ENCODE results near the gene ATG4A. TPM values are rescaled to one million over a fixed set of nuclear protein-coding genes. Genes with fewer than 3 reads are reported as not detected.

ATG4A gene
- total RNA-seq, 2 donors from 2014 or later = 4.3 to 4.4 TPM

DNA sequence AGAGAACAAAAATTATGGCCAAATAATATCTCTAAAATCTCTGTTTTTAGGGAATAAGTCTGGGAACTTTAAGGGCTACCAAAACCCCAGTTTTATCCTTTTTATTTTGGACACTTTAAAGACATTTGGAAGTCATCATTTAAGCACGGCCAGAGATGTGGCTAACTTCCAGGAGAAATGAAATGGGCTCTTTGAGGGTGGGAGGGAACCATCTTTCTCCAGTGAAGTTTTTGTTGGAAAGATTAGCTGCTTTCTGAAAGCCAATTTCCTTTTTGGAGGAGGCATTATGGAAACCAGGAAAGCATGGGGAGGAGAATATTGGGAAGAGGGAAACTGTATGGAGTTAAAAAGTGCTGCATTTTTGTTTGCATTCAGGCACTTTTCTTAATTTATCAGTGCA, 41.9 kb upstream of the ATG4A start:
- Histone ChIP-seq H3K9ac (ENCODE audit: extremely low read depth, low read length, poor library complexity, severe bottlenecking) (no peak overlapping the region), H3K36me3 (ENCODE audit: control insufficient read depth, insufficient read depth, low read length) (no peaks in the 10 kb centered on the region), H3K27me3 (ENCODE audit: control insufficient read depth, insufficient read depth, low read length, poor library complexity, severe bottlenecking) (no peaks in the 10 kb centered on the region), H3K4me1 (ENCODE audit: control insufficient read depth, insufficient read depth, low read length) (no peaks in the 10 kb centered on the region), H3K27ac (ENCODE audit: low read depth, low read length) (no peak overlapping the region), H3K9me3 (ENCODE audit: control insufficient read depth, low read length) (no peaks in the 10 kb centered on the region), H3K4me3 (ENCODE audit: low read length) (no peak overlapping the region)
- TF ChIP-seq CTCF (conservative IDR thresholded peaks at IDR 0.05) = no peak
- Mint-ChIP-seq H3K27me3 (ENCODE audit: insufficient read depth) (no peaks in the 10 kb centered on the region), H3K27ac (no peak overlapping the region), H3K9me3 (no peaks in the 10 kb centered on the region), H3K36me3 (ENCODE audit: low read depth) (no peaks in the 10 kb centered on the region), H3K4me3 (no peak overlapping the region), H3K4me1 (no peaks in the 10 kb centered on the region)
- DNase-seq = no peak
- 88% methylated on average over 1 of the region's 1 CpG; no CpG with 5 or more reads in 1 of the 2 experiments for WGBS, 2 experiments (ENCODE audit: insufficient coverage in 1 of 2, insufficient read length in 1 of 2)

DNA sequence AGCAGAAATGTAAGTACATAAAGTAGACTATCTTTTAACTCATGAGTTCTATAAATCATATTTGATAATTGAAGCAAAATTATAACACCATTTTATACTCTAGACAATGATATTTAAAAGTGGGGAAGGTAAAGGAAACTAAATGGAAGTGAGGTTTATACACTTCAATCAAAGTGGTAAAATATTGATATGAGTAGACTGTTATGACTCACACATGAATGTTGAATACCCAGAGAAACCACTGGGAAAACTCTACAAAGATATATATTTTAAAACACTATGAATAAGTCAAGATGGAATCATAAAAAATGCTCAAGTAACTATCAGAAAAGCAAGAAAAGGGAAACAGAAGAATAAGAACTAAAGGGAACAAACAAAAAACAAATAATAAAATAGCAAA, 38.4 kb upstream of the ATG4A start:
- no peaks in the 10 kb centered on the region for H3K9me3 Mint-ChIP-seq
- no peak for TF ChIP-seq CTCF (conservative IDR thresholded peaks at IDR 0.05)
- H3K4me3 Mint-ChIP-seq = no peak overlapping the region
- no peak overlapping the region for H3K4me3 ChIP-seq (ENCODE audit: low read length)
- no peak overlapping the region for H3K27ac ChIP-seq (ENCODE audit: low read depth, low read length)
- no peaks in the 10 kb centered on the region for H3K36me3 Mint-ChIP-seq (ENCODE audit: low read depth)
- H3K27me3 ChIP-seq (ENCODE audit: control insufficient read depth, insufficient read depth, low read length, poor library complexity, severe bottlenecking) = no peaks in the 10 kb centered on the region
- no peaks in the 10 kb centered on the region for H3K4me1 Mint-ChIP-seq
- no peak overlapping the region for H3K9ac ChIP-seq (ENCODE audit: extremely low read depth, low read length, poor library complexity, severe bottlenecking)
- H3K27me3 Mint-ChIP-seq (ENCODE audit: insufficient read depth) = peaks cover 4% of the 10 kb centered on the region
- no peak for DNase-seq
- no peak overlapping the region for H3K27ac Mint-ChIP-seq
- no peaks in the 10 kb centered on the region for H3K9me3 ChIP-seq (ENCODE audit: control insufficient read depth, low read length)
- no peaks in the 10 kb centered on the region for H3K4me1 ChIP-seq (ENCODE audit: control insufficient read depth, insufficient read depth, low read length)
- H3K36me3 ChIP-seq (ENCODE audit: control insufficient read depth, insufficient read depth, low read length) = no peaks in the 10 kb centered on the region

GRCh38 chrX:108055546-108055945, 36.0 kb upstream of the ATG4A start:
- Histone ChIP-seq H3K36me3 (ENCODE audit: control insufficient read depth, insufficient read depth, low read length) (no peaks in the 10 kb centered on the region), H3K4me1 (ENCODE audit: control insufficient read depth, insufficient read depth, low read length) (no peaks in the 10 kb centered on the region), H3K4me3 (ENCODE audit: low read length) (no peak overlapping the region), H3K27ac (ENCODE audit: low read depth, low read length) (no peak overlapping the region), H3K27me3 (ENCODE audit: control insufficient read depth, insufficient read depth, low read length, poor library complexity, severe bottlenecking) (no peaks in the 10 kb centered on the region), H3K9me3 (ENCODE audit: control insufficient read depth, low read length) (no peaks in the 10 kb centered on the region), H3K9ac (ENCODE audit: extremely low read depth, low read length, poor library complexity, severe bottlenecking) (no peak overlapping the region)
- Mint-ChIP-seq H3K4me3 (no peak overlapping the region), H3K4me1 (no peaks in the 10 kb centered on the region), H3K36me3 (ENCODE audit: low read depth) (no peaks in the 10 kb centered on the region), H3K9me3 (no peaks in the 10 kb centered on the region), H3K27me3 (ENCODE audit: insufficient read depth) (peaks cover 17% of the 10 kb centered on the region), H3K27ac (no peak overlapping the region)
- no peak for DNase-seq
- TF ChIP-seq CTCF (conservative IDR thresholded peaks at IDR 0.05) = no peak

Data from endodermal cell (in vitro differentiated cells).